CD4-positive, alpha-beta T cell treated with Interleukin-15 for 1 hour (primary cell): ENCODE measurements around the gene PACRG.
"Not testable (repeated sequence)": the region's sequence is repeated elsewhere in the genome, so short reads cannot be mapped to it uniquely, and the experiment has no call there.

Experiments
- DNase-seq: peaks from one replicate; pipeline ENCODE4 v3.0.0-alpha.2; 2020

Gene PACRG

GRCh38 chr6:162727322-162728182 is at the start of gene PACRG, which contains the start of gene PRKN:
PACRG (plus strand) TSS chr6:162727974.
PRKN (minus strand) TSS chr6:162727766.
- peak; percentile 99 for DNase-seq

DNA sequence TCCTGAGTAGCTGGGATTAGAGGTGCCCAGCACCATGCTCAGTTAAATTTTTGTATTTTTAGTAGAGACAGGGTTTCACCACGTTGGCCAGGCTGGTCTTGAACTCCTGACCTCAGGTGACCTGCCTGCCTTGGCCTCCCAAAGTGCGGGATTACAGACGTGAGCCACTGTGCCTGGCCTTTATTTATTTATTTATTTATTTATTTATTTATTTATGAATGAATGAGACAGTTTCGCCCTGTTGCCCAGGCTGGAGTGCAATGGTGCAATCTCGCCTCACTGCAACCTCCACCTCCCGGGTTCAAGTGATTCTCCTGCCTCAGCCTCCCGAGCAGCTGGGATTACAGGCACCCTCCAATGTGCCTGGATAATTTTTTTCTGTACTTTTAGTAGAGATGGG is 48.9 kb upstream of the PACRG start:
- DNase-seq: not testable (repeated sequence)

DNA sequence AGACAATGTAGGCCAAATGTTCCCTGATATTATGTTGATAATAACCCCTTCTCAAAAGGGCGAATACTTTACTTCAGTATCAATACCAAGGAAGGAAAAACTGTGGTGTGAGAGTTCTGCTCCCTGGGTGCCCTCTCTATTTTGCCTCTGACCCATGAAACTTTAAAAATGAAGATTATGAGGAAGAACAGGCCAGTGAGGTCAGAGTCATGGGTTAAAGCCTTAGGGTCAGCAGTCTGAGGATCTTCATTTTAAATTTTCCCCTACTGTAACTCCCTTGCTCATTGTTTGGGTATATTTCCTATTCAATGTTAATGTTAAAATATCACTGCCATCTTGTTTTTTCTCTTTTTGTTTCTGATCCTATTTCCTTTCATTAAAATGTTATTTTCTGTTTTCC is 48.1 kb upstream of the PACRG start:
- no peak for DNase-seq

- DNase-seq: no peak
These were observed 47.4 kb upstream of the PACRG start for GRCh38 chr6:162680367-162680766.

GRCh38 chr6:162680871-162681270 is 46.9 kb upstream of the PACRG start:
- no peak for DNase-seq

- DNase-seq: no peak
These were observed 46.3 kb upstream of the PACRG start for GRCh38 chr6:162681447-162681846.

DNA sequence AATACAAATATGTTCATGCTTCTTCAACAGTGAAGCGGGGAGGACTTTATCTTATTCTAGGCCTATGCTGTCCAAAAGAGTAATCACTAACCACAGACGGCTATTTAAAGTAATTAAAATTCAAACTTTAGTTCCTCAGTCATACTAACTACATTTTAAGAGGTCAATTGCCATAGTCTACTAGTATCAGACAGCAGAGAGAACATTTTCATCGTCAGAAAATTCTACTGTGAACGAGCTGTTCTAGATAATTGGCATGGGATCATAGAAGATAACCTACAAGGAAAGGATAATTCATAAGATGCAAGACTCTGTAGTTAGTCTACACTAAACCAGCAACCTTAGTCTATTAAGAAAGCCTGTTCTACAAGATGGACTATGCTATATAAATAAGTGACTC is 44.6 kb upstream of the PACRG start:
- no peak for DNase-seq

DNA sequence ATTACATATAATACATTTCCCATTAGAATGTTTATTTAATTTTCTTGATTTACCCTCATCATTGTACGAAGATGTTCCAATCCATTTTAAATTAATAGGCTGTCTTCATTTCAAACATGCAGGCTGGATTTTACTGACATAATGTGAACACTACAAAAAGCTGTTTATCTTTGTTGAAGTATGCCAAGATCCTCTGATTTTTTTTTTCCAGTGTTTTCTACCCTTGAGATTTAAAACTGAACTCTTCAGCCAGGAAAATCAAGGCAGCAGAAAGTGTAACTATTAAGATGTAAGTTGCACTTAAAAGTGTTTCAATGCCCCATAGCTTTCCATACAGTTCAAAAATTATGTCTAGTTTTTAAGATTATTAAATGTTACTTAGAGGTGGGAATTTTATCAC is 43.7 kb upstream of the PACRG start:
- DNase-seq: no peak

DNA sequence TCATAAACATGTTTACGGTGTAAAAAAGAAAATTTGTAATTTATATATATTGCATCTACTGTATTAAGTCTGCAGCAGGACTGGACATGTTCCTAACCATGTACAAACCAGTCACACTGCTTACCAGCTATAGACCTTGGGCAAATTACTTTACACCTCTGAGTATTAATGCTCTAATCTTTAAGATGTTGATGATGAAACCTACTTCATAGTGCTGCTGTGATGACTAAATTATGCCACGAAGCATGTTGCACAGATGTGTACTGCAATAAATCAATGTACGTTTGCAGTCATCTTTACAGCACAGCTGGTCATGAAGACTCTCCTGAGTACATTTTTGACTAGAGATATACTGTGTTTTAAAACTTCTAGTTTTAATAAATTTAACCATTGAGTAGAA is 42.8 kb upstream of the PACRG start:
- DNase-seq: no peak

GRCh38 chr6:162685586-162685985 is 42.2 kb upstream of the PACRG start:
- DNase-seq: no peak

- DNase-seq: no peak
These were observed 38.9 kb upstream of the PACRG start for GRCh38 chr6:162688751-162689345.

GRCh38 chr6:162690158-162690557 is 37.6 kb upstream of the PACRG start:
- DNase-seq: no peak

- DNase-seq: no peak
These were observed 29.8 kb upstream of the PACRG start for GRCh38 chr6:162697872-162698403.

- no peak for DNase-seq
These were observed 29.3 kb upstream of the PACRG start for GRCh38 chr6:162698440-162698839.

DNA sequence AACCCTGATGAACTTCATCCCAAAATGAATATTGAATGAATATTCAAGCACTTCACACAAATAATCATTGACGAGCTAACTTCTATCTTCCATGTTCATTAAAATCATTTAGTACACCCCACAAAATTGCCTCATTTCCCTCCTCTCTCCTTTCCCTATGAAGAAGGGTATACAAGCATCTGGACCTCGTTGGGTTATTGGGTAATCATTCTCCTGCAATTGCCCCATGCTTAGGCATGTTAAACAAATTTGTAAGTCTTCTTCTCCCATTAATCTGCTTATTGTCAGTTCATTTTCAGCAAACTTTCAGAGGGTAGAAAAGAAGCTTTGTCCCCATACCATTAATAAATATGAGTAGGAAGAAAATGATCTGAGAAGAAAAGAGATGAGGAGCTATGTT is 27.8 kb upstream of the PACRG start:
- no peak for DNase-seq

GRCh38 chr6:162700966-162701365 is 26.8 kb upstream of the PACRG start:
- no peak for DNase-seq

DNA sequence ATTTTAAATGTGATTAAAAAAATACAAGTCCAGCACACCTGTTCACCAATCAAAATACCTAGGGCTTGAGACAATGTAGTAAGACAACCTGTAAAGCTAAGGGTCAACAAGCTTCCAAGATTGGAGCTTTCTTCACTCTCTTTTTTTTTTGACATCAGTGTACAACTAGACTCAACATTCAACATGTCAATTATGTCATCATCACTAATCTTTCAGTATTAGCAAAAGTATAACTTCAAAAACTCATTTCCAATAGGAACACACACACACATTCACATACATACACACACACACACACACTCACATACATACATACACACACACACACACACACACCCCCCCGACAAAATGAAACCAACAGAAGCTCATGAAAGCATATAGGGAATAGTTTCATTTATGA is 26.2 kb upstream of the PACRG start:
- no peak for DNase-seq

DNA sequence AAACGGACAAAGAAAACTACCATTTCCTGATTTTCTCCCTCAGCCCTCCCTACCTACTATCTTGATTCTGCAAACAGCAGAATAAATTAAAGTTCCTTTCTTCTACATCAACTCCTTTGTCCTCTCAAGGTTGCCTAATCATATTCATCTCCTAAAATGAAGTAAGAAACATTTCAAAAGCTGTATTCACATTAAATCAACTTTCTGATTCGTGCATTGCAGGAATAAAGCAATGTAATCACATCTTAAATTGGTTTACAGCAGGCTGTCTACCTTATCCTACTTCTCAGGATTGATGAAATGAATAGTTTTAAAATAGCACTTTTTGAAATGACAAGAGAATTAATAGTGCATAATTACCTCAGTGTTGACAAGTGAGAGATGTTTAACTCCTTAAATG is 25.3 kb upstream of the PACRG start:
- no peak for DNase-seq

GRCh38 chr6:162704001-162704400 is 23.8 kb upstream of the PACRG start:
- no peak for DNase-seq

GRCh38 chr6:162705736-162706135 is 22.0 kb upstream of the PACRG start:
- no peak for DNase-seq

GRCh38 chr6:162706232-162706631 is 21.5 kb upstream of the PACRG start:
- no peak for DNase-seq

GRCh38 chr6:162708971-162709370 is 18.8 kb upstream of the PACRG start:
- DNase-seq: no peak

GRCh38 chr6:162709431-162709830 is 18.3 kb upstream of the PACRG start:
- DNase-seq: no peak

- no peak for DNase-seq
These were observed 17.4 kb upstream of the PACRG start for GRCh38 chr6:162710419-162710818.
